GM12878 (cell line): ENCODE data around the gene NEAT1. TPM values are rescaled to one million over a fixed set of nuclear protein-coding genes. Genes with fewer than 3 reads are reported as not detected.

Experiments
- ASH2L ChIP-seq: fragments of 300-600, 200-600 bp; sonication (generic); IDR thresholded peaks from 2 replicates; pipeline ENCODE4 v1.6.1; 2017; ENCODE audit warnings: low read depth, mild to moderate bottlenecking, borderline replicate concordance
- BACH1 ChIP-seq: fragments of 450-650 bp; IDR thresholded peaks from 2 replicates; pipeline ENCODE4 v1.6.1; 2017; ENCODE audit warnings: mild to moderate bottlenecking, borderline replicate concordance
- BCL11A ChIP-seq: IDR thresholded peaks from 2 replicates; pipeline ENCODE4 v1.6.1; 2011; ENCODE audit warnings: low read depth, low read length
- CHD4 ChIP-seq: fragments of 200-600 bp; sonication (generic); IDR thresholded peaks from 2 replicates; pipeline ENCODE4 v1.6.1; 2016; ENCODE audit warnings: mild to moderate bottlenecking
- HCFC1 ChIP-seq: fragments of 150-350 bp; IDR thresholded peaks from 2 replicates; pipeline ENCODE4 v1.6.1; 2014; ENCODE audit warnings: low read length
- KLF5 ChIP-seq: fragments of 450-650 bp; IDR thresholded peaks from 2 replicates; pipeline ENCODE4 v1.6.1; 2014; ENCODE audit warnings: mild to moderate bottlenecking; ENCODE audit not compliant: partially characterized antibody
- MEF2A ChIP-seq: IDR thresholded peaks from 2 replicates; pipeline ENCODE4 v1.6.1; 2011; ENCODE audit warnings: low read depth, mild to moderate bottlenecking, low read length, moderate library complexity; ENCODE audit not compliant: insufficient read depth
- MYC ChIP-seq: IDR thresholded peaks from 2 replicates; pipeline ENCODE4 v1.6.1; 2011; ENCODE audit warnings: mild to moderate bottlenecking, low read length, moderate library complexity, inconsistent platforms; ENCODE audit not compliant: insufficient read depth, insufficient replicate concordance, insufficient read length, severe bottlenecking
- NR2F1 ChIP-seq: fragments of 450-650 bp; conservative IDR thresholded peaks from 2 replicates; pipeline ENCODE4 v1.6.1; 2017; ENCODE audit warnings: mild to moderate bottlenecking
- PAX5 ChIP-seq: IDR thresholded peaks from 2 replicates; pipeline ENCODE4 v1.6.1; 2011; ENCODE audit warnings: low read depth, low read length, borderline replicate concordance
- SIN3A ChIP-seq: IDR thresholded peaks from 2 replicates; pipeline ENCODE4 v1.6.1; 2012; ENCODE audit warnings: low read depth, low read length, improper control_type of control experiment
- TBL1XR1 ChIP-seq: IDR thresholded peaks from 2 replicates; pipeline ENCODE4 v1.6.1; 2012; ENCODE audit warnings: low read depth, low read length, improper control_type of control experiment
- TCF3 ChIP-seq: IDR thresholded peaks from 2 replicates; pipeline ENCODE4 v1.6.1; 2012; ENCODE audit warnings: low read depth, mild to moderate bottlenecking, low read length, borderline replicate concordance; ENCODE audit not compliant: insufficient read depth
- WRNIP1 ChIP-seq: IDR thresholded peaks from 2 replicates; pipeline ENCODE4 v1.6.1; 2011; ENCODE audit warnings: low read depth, low read length, improper control_type of control experiment, borderline replicate concordance
- polyA plus RNA-seq, 11 experiments: library from polyadenylated mRNA; depleted of rRNA in 4 of 11; unstranded in 6 of 11; stranded (reverse) in 5 of 11; fragments of >200 nt; fragmentation: Nextera tagmentation in 4 of 11; fragmentation: Illumina TruSeq in 1 of 11; extraction: Ambion mirVana in 4 of 11; extraction: Trizol in 1 of 11; gene quantifications; 1 replicate in 1 of 11; 2 replicates in 10 of 11; pipeline versions ENCODE4 v1.2.1 to v1.2.3, GENCODE V29; 2011 to 2016; ENCODE audit warnings: inconsistent platforms in 2 of 11, missing spikeins in 2 of 11, low read depth in 1 of 11
- total RNA-seq, 4 experiments: library from RNA; depleted of rRNA in 3 of 4; stranded (reverse); fragments of >200 nt in 3 of 4; fragmentation: Illumina TruSeq in 1 of 4; extraction: Trizol in 1 of 4; gene quantifications; 2 replicates each; pipeline versions ENCODE4 v1.2.1 to v1.2.3, GENCODE V29; 2013 to 2021
- TF ChIP-seq, protein P1 (sequence below): fragments of 450-650 bp; IDR thresholded peaks from 2 replicates; pipeline ENCODE4 v1.6.1; 2016; ENCODE audit warnings: mild to moderate bottlenecking
- TF ChIP-seq, protein P2 (sequence below): IDR thresholded peaks from 2 replicates; pipeline ENCODE4 v1.6.1; 2012; ENCODE audit warnings: low read depth, low read length, improper control_type of control experiment
- TF ChIP-seq, protein P3 (sequence below): fragments of 450-650 bp; IDR thresholded peaks from 2 replicates; pipeline ENCODE4 v1.6.1; 2017; ENCODE audit warnings: low read depth, mild to moderate bottlenecking, moderate library complexity
- TF ChIP-seq, protein P4 (sequence below): fragments of 450-650 bp; IDR thresholded peaks from 2 replicates; pipeline ENCODE4 v1.6.1; 2017; ENCODE audit warnings: mild to moderate bottlenecking, moderate library complexity

Gene NEAT1
- total and polyA plus RNA-seq, 10 of the 15 experiments (the other 5 are each of a cell fraction or from before 2014, with no cell fraction given): 13.6 to 328 (median 69.4) TPM

DNA sequence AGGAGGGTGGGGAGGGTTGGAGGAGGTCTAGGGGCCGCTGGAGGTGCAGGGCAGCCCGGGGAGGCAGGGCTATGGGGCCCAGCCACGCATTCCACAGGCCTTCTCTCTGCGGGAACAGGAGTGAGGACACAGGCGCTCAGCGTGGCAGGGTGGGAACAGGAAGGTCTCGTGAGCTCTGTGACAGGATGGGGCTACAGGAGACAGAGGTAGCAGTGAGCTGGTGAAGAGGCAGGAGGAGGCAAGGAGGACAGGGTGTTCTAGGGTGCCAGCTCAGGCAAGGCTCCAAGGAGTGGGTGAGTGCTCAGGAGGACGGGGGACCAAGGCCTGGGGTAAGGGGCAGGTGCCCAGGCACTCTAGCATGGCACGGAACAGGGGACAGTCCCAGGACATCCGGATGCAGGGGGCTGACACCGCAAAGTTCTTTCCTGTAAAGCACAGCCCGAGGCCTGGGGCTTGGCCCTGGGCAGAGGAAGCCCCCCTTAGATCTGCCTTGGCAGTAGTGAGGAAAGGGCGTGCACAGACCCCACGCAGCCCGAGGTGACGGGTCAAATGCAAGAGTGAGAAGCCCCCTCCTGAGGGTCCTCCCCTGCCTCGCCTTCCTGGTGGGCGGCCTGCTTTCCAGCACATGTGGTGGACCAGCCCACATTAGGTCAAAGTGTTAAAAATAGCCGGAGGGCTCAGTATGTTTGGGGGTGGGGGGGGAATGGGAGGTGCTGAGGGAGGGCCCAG, 4.7 kb upstream of the NEAT1 start (continued):
- TF ChIP-seq, protein P1, sequence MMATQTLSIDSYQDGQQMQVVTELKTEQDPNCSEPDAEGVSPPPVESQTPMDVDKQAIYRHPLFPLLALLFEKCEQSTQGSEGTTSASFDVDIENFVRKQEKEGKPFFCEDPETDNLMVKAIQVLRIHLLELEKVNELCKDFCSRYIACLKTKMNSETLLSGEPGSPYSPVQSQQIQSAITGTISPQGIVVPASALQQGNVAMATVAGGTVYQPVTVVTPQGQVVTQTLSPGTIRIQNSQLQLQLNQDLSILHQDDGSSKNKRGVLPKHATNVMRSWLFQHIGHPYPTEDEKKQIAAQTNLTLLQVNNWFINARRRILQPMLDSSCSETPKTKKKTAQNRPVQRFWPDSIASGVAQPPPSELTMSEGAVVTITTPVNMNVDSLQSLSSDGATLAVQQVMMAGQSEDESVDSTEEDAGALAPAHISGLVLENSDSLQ: no peak
- TF ChIP-seq PAX5 (peak; percentile 10; the same call in 1 of the 2 replicates), HCFC1 (no peak), BCL11A (no peak), KLF5 (no peak), NR2F1 (no peak), CHD4 (no peak), SIN3A (no peak), TBL1XR1 (no peak), MEF2A (no peak), WRNIP1 (no peak), BACH1 (peak; percentile 34), TCF3 (no peak), MYC (no peak), ASH2L (no peak)
- TF ChIP-seq, protein P2, sequence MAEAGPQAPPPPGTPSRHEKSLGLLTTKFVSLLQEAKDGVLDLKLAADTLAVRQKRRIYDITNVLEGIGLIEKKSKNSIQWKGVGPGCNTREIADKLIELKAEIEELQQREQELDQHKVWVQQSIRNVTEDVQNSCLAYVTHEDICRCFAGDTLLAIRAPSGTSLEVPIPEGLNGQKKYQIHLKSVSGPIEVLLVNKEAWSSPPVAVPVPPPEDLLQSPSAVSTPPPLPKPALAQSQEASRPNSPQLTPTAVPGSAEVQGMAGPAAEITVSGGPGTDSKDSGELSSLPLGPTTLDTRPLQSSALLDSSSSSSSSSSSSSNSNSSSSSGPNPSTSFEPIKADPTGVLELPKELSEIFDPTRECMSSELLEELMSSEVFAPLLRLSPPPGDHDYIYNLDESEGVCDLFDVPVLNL: no peak
- TF ChIP-seq, protein P3, sequence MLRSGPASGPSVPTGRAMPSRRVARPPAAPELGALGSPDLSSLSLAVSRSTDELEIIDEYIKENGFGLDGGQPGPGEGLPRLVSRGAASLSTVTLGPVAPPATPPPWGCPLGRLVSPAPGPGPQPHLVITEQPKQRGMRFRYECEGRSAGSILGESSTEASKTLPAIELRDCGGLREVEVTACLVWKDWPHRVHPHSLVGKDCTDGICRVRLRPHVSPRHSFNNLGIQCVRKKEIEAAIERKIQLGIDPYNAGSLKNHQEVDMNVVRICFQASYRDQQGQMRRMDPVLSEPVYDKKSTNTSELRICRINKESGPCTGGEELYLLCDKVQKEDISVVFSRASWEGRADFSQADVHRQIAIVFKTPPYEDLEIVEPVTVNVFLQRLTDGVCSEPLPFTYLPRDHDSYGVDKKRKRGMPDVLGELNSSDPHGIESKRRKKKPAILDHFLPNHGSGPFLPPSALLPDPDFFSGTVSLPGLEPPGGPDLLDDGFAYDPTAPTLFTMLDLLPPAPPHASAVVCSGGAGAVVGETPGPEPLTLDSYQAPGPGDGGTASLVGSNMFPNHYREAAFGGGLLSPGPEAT: no peak
- TF ChIP-seq, protein P4, sequence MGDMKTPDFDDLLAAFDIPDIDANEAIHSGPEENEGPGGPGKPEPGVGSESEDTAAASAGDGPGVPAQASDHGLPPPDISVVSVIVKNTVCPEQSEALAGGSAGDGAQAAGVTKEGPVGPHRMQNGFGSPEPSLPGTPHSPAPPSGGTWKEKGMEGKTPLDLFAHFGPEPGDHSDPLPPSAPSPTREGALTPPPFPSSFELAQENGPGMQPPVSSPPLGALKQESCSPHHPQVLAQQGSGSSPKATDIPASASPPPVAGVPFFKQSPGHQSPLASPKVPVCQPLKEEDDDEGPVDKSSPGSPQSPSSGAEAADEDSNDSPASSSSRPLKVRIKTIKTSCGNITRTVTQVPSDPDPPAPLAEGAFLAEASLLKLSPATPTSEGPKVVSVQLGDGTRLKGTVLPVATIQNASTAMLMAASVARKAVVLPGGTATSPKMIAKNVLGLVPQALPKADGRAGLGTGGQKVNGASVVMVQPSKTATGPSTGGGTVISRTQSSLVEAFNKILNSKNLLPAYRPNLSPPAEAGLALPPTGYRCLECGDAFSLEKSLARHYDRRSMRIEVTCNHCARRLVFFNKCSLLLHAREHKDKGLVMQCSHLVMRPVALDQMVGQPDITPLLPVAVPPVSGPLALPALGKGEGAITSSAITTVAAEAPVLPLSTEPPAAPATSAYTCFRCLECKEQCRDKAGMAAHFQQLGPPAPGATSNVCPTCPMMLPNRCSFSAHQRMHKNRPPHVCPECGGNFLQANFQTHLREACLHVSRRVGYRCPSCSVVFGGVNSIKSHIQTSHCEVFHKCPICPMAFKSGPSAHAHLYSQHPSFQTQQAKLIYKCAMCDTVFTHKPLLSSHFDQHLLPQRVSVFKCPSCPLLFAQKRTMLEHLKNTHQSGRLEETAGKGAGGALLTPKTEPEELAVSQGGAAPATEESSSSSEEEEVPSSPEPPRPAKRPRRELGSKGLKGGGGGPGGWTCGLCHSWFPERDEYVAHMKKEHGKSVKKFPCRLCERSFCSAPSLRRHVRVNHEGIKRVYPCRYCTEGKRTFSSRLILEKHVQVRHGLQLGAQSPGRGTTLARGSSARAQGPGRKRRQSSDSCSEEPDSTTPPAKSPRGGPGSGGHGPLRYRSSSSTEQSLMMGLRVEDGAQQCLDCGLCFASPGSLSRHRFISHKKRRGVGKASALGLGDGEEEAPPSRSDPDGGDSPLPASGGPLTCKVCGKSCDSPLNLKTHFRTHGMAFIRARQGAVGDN: peak; percentile 21; the same call in 1 of the 2 replicates
